ENCODE results near the gene NPHP4. TPM values are rescaled to one million over a fixed set of nuclear protein-coding genes. Genes with fewer than 3 reads are reported as not detected.

NPHP4 gene
- total RNA-seq, 1 donor = 6.5 TPM

DNA sequence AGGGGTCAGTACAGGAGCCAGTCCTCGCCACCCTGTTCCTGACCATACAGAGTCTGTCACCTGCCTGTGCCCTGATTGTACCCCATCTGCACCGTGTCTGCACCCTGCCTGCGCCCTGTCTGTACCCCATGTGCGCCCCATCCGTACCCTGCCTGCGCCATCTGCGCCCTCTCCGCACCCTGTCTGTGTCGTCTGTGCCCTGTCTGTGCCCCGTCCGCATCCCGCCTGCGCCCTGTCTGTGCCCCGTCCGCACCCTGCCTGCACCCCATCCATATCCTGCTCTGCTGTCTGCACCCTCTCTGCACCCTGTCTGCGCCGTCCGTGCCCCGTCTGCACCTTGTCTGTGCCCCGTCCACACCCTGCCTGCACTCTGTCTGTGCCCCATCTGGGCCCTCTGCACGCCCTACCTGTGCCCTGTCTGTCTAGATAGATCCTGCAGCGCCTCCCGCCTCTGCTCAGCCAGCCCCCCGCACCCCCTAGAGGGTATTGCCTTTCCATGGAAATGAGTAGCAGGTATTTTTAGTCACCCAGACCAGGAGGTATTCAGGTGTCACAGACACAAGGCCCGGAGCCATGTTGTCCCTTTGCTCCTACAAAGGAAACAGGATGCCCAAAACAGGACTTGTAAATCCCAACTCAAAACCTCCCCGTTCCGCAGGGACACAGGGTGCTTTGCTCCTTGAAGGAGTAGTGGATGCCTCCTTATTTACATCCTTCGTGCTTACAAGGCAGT is 7.7 kb upstream of the NPHP4 start:
- H3K4me3 ChIP-seq (ENCODE audit: low read depth, low read length) = no peak overlapping the region
- TF ChIP-seq, protein P1, sequence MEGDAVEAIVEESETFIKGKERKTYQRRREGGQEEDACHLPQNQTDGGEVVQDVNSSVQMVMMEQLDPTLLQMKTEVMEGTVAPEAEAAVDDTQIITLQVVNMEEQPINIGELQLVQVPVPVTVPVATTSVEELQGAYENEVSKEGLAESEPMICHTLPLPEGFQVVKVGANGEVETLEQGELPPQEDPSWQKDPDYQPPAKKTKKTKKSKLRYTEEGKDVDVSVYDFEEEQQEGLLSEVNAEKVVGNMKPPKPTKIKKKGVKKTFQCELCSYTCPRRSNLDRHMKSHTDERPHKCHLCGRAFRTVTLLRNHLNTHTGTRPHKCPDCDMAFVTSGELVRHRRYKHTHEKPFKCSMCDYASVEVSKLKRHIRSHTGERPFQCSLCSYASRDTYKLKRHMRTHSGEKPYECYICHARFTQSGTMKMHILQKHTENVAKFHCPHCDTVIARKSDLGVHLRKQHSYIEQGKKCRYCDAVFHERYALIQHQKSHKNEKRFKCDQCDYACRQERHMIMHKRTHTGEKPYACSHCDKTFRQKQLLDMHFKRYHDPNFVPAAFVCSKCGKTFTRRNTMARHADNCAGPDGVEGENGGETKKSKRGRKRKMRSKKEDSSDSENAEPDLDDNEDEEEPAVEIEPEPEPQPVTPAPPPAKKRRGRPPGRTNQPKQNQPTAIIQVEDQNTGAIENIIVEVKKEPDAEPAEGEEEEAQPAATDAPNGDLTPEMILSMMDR (IDR thresholded peaks at IDR 0.05; ENCODE audit: insufficient read depth, low read depth, low read length) = no peak
- DNase-seq (ENCODE audit: low read depth) = no peak

DNA sequence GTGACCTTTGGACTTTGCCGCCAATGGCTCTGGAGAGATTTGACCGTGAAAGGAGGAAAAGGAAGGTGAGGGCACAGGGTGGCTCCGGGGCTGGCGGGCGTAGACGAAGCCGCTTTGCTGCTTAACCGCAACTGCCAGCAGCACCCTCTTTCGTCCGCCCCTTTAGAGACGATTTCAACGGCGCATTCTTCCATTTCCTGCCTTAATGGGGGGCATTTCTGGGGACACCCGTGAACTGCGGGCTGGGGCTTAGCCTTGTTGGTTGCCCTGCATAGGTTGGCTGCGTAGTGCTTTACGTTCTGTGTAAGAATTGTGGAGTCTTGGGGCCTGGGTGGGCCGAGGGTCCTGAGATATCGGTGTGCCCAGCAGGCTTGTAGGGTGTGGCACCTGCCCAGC is 6.7 kb upstream of the NPHP4 start:
- TF ChIP-seq, protein P1 (IDR thresholded peaks at IDR 0.05; ENCODE audit: insufficient read depth, low read depth, low read length) = no peak
- no peak for DNase-seq (ENCODE audit: low read depth)
- H3K4me3 ChIP-seq (ENCODE audit: low read depth, low read length) = no peak overlapping the region

GRCh38 chr1:5998051-5998905 is 6.1 kb upstream of the NPHP4 start:
- no peak overlapping the region for H3K4me3 ChIP-seq (ENCODE audit: low read depth, low read length)
- TF ChIP-seq, protein P1 (IDR thresholded peaks at IDR 0.05; ENCODE audit: insufficient read depth, low read depth, low read length) = no peak
- DNase-seq (ENCODE audit: low read depth) = no peak

- DNase-seq (ENCODE audit: low read depth) = no peak
- H3K4me3 ChIP-seq (ENCODE audit: low read depth, low read length) = no peak overlapping the region
- TF ChIP-seq, protein P1 (IDR thresholded peaks at IDR 0.05; ENCODE audit: insufficient read depth, low read depth, low read length) = no peak
Observed at GRCh38 chr1:5997316-5997715, 5.1 kb upstream of the NPHP4 start.

DNA sequence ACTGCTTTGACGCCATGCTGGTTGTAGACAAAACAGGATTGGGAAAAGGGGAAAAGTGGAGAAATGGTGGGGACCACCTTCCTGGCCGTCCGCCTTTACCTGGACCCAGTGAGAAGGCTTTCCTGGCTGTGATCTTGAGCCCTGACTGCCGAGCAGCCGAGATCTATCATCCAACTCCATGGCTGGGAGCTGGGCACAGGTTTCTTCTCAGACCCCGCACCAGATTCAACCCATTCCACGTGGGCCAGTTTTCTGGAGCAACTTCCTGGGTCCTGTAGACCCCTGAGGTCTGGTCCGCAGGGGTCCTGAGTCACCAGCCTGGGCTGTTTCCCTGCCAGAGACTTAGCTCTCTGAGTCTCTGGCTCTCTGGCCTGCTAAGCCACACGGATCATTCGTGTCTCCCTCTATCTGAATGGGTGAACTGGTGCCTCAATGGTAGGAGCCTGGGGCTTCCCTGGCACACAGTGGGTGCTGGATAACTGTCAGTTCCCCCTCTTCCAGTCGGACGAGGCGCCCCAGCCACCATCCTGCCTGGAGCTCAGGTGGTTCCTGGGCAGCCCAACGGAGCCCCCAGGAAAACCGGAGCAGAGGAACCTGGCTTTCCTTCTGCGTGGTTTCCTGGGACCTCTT is 4.5 kb upstream of the NPHP4 start:
- DNase-seq (ENCODE audit: low read depth) = no peak
- no peak overlapping the region for H3K4me3 ChIP-seq (ENCODE audit: low read depth, low read length)
- TF ChIP-seq, protein P1 (IDR thresholded peaks at IDR 0.05; ENCODE audit: insufficient read depth, low read depth, low read length) = no peak

- no peak for DNase-seq (ENCODE audit: low read depth)
- TF ChIP-seq, protein P1 (IDR thresholded peaks at IDR 0.05; ENCODE audit: insufficient read depth, low read depth, low read length) = no peak
- H3K4me3 ChIP-seq (ENCODE audit: low read depth, low read length) = no peak overlapping the region
Observed at GRCh38 chr1:5995871-5996630, 3.8 kb upstream of the NPHP4 start.

All from fibroblast of villous mesenchyme (primary cell).